B cell (primary cell): Measurements from ENCODE around the gene ZNF655. TPM values are rescaled to one million over a fixed set of nuclear protein-coding genes. Genes with fewer than 3 reads are reported as not detected.

ENCODE experiments used
- ATAC-seq: fragments of 200-7000 bp; cut with Tn5 transposase; one replicate; pipeline ENCODE4 v1.10.0; 2021; ENCODE audit warnings: low read depth, mild to moderate bottlenecking, moderate number of reproducible peaks, moderate library complexity
- CTCF ChIA-PET: fragments of 350-600 bp; sonication (Branson Sonifier 250); formaldehyde crosslinking; loops from one replicate; lab custom pipeline; 2021; ENCODE audit warnings: antibody characterized with exemption, inconsistent platforms; lab: Charles Lee
- POLR2A ChIA-PET: fragments of 350-600 bp; sonication (Branson Sonifier 250); formaldehyde crosslinking; loops from one replicate; lab custom pipeline; 2021; ENCODE audit warnings: antibody characterized with exemption; lab: Charles Lee
- DNase-seq: peaks from one replicate; pipeline ENCODE4 v3.0.0; 2013
- H2AFZ ChIP-seq: 2 replicates; pipeline ENCODE4 v1.6.1; 2012; ENCODE audit warnings: mild to moderate bottlenecking, low read depth, low read length; ENCODE audit not compliant: insufficient read depth, poor library complexity, severe bottlenecking
- H3K27ac ChIP-seq, 2 donors: 1 replicate in 1 of 2; 2 replicates in 1 of 2; pipeline ENCODE4 v1.5.1; 2012 to 2013; ENCODE audit warnings: low read length in 2 of 2, mild to moderate bottlenecking in 2 of 2, moderate library complexity in 1 of 2
- H3K27me3 ChIP-seq, 4 experiments: fragments of 200-600 bp in 1 of 4; sonication (generic) in 1 of 4; replicated peaks in 1 of 4; 1 replicate in 2 of 4; 2 replicates in 2 of 4; pipeline versions ENCODE4 v1.6.1 to v1.7.0; 2013 to 2016; ENCODE audit warnings: low read length in 3 of 4, mild to moderate bottlenecking in 2 of 4, mixed read lengths in 1 of 4, moderate library complexity in 1 of 4; ENCODE audit not compliant: insufficient read depth in 4 of 4, control insufficient read depth in 3 of 4; ENCODE audit errors: control extremely low read depth in 1 of 4
- H3K36me3 ChIP-seq, 2 experiments: replicated peaks in 1 of 2; 1 replicate in 1 of 2; 2 replicates in 1 of 2; pipeline versions ENCODE4 v1.6.1 to v1.7.1; 2013; ENCODE audit warnings: low read length in 1 of 2; ENCODE audit not compliant: insufficient read depth in 2 of 2, control insufficient read depth in 1 of 2; ENCODE audit errors: control extremely low read depth in 1 of 2, extremely low read depth in 1 of 2
- H3K4me1 ChIP-seq, 2 donors: fragments of 200-600 bp in 1 of 2; sonication (generic) in 1 of 2; 1 replicate in 1 of 2; 2 replicates in 1 of 2; pipeline versions ENCODE4 v1.5.1 to v1.6.1; 2013 to 2017; ENCODE audit warnings: low read length in 2 of 2; ENCODE audit not compliant: control insufficient read depth in 2 of 2, insufficient read depth in 2 of 2
- H3K4me2 ChIP-seq: replicated peaks from 2 replicates; pipeline ENCODE3; 2012; ENCODE audit warnings: mild to moderate bottlenecking, low read depth, low read length; ENCODE audit not compliant: poor library complexity, severe bottlenecking
- H3K4me3 ChIP-seq, 5 experiments: fragments of 200-600 bp in 1 of 5; sonication (generic) in 1 of 5; 1 replicate in 3 of 5; 2 replicates in 2 of 5; pipeline versions ENCODE4 v1.5.1 to v1.7.0; 2011 to 2016; ENCODE audit warnings: low read length in 4 of 5, mild to moderate bottlenecking in 4 of 5, low read depth in 2 of 5, control low read depth in 1 of 5, moderate library complexity in 1 of 5; ENCODE audit not compliant: insufficient read depth in 1 of 5; ENCODE audit errors: control extremely low read depth in 1 of 5, extremely low read depth in 1 of 5
- H3K79me2 ChIP-seq: fragments of 200-600 bp; sonication (generic); one replicate; pipeline ENCODE4 v1.6.0; 2016; ENCODE audit warnings: low read length; ENCODE audit not compliant: control insufficient read depth, insufficient read depth
- H3K9ac ChIP-seq: fragments of 200-600 bp; sonication (generic); 2 replicates; pipeline ENCODE4 v1.6.1; 2017; ENCODE audit warnings: mild to moderate bottlenecking, low read length, moderate library complexity
- H3K9me3 ChIP-seq, 3 donors: one replicate each; pipeline versions ENCODE4 v1.6.1 to v1.7.1; 2013; ENCODE audit warnings: low read length in 2 of 3; ENCODE audit not compliant: control insufficient read depth in 2 of 3, insufficient read depth in 1 of 3; ENCODE audit errors: control extremely low read depth in 1 of 3
- H4K20me1 ChIP-seq: 2 replicates; pipeline ENCODE4 v1.6.0; 2012; ENCODE audit warnings: mild to moderate bottlenecking, low read length; ENCODE audit not compliant: insufficient read depth, control insufficient read depth, poor library complexity, severe bottlenecking
- H3K27ac Mint-ChIP-seq: one replicate; pipeline ENCODE4 v1.8.0; 2021; ENCODE audit warnings: mixed read lengths
- H3K27me3 Mint-ChIP-seq: one replicate; pipeline ENCODE4 v1.8.0; 2021; ENCODE audit warnings: mixed read lengths
- H3K4me1 Mint-ChIP-seq: one replicate; pipeline ENCODE4 v1.8.0; 2021; ENCODE audit warnings: mixed read lengths
- H3K4me3 Mint-ChIP-seq: one replicate; pipeline ENCODE4 v1.8.0; 2021; ENCODE audit warnings: mixed read lengths
- H3K9me3 Mint-ChIP-seq: one replicate; pipeline ENCODE4 v1.8.0; 2022; ENCODE audit warnings: mixed read lengths; ENCODE audit not compliant: insufficient read depth
- CTCF ChIP-seq: fragments of 200-600 bp; IDR thresholded peaks from one replicate; pipeline ENCODE4 v1.8.0; 2022; ENCODE audit warnings: antibody characterized with exemption, mild to moderate bottlenecking
- EZH2 ChIP-seq: IDR thresholded peaks from 2 replicates; pipeline ENCODE4 v1.6.1; 2012; ENCODE audit warnings: borderline replicate concordance, low read depth, mild to moderate bottlenecking, moderate library complexity, low read length; ENCODE audit not compliant: insufficient read depth, poor library complexity, severe bottlenecking
- WGBS: methylation state at CpG from one replicate; pipeline ENCODE4 v1.1.5; 2013; ENCODE audit warnings: missing lambda C conversion rate; ENCODE audit not compliant: insufficient coverage; 5-methylcytosine and 5-hydroxymethylcytosine counted together
- intact Hi-C: fragments of 100-400 bp; cut with micrococcal nuclease; formaldehyde crosslinking; loops from one replicate; pipeline ENCODE4 v1.10.0; 2022
- polyA plus RNA-seq: library from polyadenylated mRNA; depleted of rRNA; stranded (reverse); fragments of >200 nt; gene quantifications from 2 replicates; pipeline ENCODE4 v1.2.3, GENCODE V29; 2012
- total RNA-seq, 2 donors: library from RNA; stranded (reverse); fragments of 120-200 nt in 1 of 2; gene quantifications; 1 replicate in 1 of 2; 2 replicates in 1 of 2; pipeline versions ENCODE4 v1.2.3 to v1.2.4, GENCODE V29; 2013 to 2022

Gene ZNF655
- total and polyA plus RNA-seq, 2 donors (not counting 1 experiment from before 2014, with no cell fraction given) = 125 to 150 TPM

GRCh38 chr7:99535667-99536066 is 22.8 kb upstream of the ZNF655 start:
- Histone ChIP-seq H3K4me1 (no peaks in the 10 kb centered on the region), H3K9me3 (peaks cover 5 to 60% (median 36%) of the 10 kb centered on the region in 3 donors), H3K4me2 (no peak overlapping the region), H3K27ac (no peak overlapping the region), H3K4me3 (no peak overlapping the region), H3K9ac (no peak overlapping the region), H3K79me2 (no peaks in the 10 kb centered on the region), H2AFZ (no peak overlapping the region), H3K36me3 (peaks cover 4 to 16% of the 10 kb centered on the region in 2 experiments), H4K20me1 (no peaks in the 10 kb centered on the region), H3K27me3 (no peaks in the 10 kb centered on the region)
- Mint-ChIP-seq H3K27me3 (no peaks in the 10 kb centered on the region), H3K27ac (no peak overlapping the region), H3K9me3 (peaks cover 8% of the 10 kb centered on the region), H3K4me1 (no peaks in the 10 kb centered on the region), H3K4me3 (no peak overlapping the region)
- ChIA-PET CTCF (no interaction called here), POLR2A (interaction anchor here (0.6 kb wide), 1 partner anchor 47 kb away, joined by 3 read pairs; no protein-coding TSS in a partner anchor)
- DNase-seq (no peak), ATAC-seq (no peak)
- WGBS = no CpG with 5 or more reads among the region's 2 CpGs
- no peak for TF ChIP-seq EZH2
- TF ChIP-seq CTCF = no peak
- intact Hi-C loops = no loop called here

GRCh38 chr7:99539213-99539811 is 19.1 kb upstream of the ZNF655 start:
- peaks cover 4% of the 10 kb centered on the region for H3K9me3 Mint-ChIP-seq

More at GRCh38 chr7:99539213-99539811, 19.1 kb upstream of the ZNF655 start:
- Histone ChIP-seq H3K27me3 (no peaks in the 10 kb centered on the region), H3K9ac (no peak overlapping the region), H3K36me3 (no peaks in the 10 kb centered on the region), H3K4me2 (no peak overlapping the region), H3K4me1 (no peaks in the 10 kb centered on the region), H3K9me3 (peaks cover 0 to 63% (median 13%) of the 10 kb centered on the region in 3 donors), H3K27ac (no peak overlapping the region), H3K79me2 (no peaks in the 10 kb centered on the region), H3K4me3 (no peak overlapping the region), H2AFZ (no peak overlapping the region), H4K20me1 (no peaks in the 10 kb centered on the region)
- ChIA-PET POLR2A (no interaction called here), CTCF (no interaction called here)
- intact Hi-C loops = no loop called here
- H3K4me1 Mint-ChIP-seq = no peaks in the 10 kb centered on the region
- no peak overlapping the region for H3K27ac Mint-ChIP-seq
- H3K27me3 Mint-ChIP-seq = no peaks in the 10 kb centered on the region
- TF ChIP-seq CTCF = no peak
- no peak for TF ChIP-seq EZH2
- DNase-seq (no peak), ATAC-seq (no peak)
- H3K4me3 Mint-ChIP-seq = no peak overlapping the region
- 67% methylated on average over 2 of the region's 7 CpGs for WGBS
